Measurements from ENCODE around the gene KRT4. TPM values are rescaled to one million over a fixed set of nuclear protein-coding genes. Genes with fewer than 3 reads are reported as not detected.

KRT4 gene
- total and polyA plus RNA-seq, 2 donors (not counting 3 experiments of a cell fraction or from before 2014, with no cell fraction given): not detected

DNA sequence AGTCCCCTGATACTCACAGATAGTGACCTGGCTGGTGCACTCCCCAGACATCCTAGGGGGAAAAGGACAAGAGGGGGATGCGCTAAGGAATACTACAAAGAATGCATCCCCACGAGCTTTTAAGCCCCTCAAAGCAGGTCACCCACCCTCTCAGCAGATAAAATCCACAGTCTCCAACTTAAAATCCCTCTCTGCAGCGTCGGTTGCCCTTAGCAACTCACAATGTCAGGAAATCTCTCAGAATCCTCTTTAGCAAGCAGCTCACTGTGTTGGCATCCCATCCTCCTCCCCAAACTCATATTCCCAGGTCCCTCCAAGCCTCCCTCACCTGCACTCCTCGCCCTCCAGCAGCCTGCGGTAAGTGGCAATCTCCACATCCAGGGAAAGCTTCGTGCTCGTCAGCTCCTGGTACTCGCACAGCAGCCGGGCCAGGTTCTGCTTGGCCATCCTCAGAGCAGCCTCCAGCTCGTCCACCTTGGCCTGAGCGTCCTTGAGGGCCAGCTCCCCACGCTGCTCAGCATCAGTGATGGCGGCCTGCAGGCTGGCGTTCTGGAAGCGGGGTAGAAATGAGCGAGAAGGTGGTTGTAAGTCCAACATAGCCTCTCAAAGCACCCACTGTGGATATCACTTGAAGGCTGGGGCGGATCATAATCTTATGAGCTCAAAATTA lies 25.7 kb upstream of the KRT4 start:
- intact Hi-C loops (cut with micrococcal nuclease): no loop called here
- Histone ChIP-seq H3K9ac (replicated peaks; ENCODE audit: extremely low read depth, insufficient read depth, low read length) (no peak overlapping the region), H3K9me3 (replicated peaks; ENCODE audit: control insufficient read depth, insufficient read depth, low read length) (no peaks in the 10 kb centered on the region), H4K20me1 (replicated peaks; ENCODE audit: control insufficient read depth, extremely low read depth, insufficient read depth, low read length) (no peaks in the 10 kb centered on the region), H2AFZ (ENCODE audit: low read depth, low read length) (no peak overlapping the region), H3K9me1 (replicated peaks; ENCODE audit: control insufficient read depth, extremely low read depth, insufficient read depth, low read length) (no peaks in the 10 kb centered on the region), H3K27me3 (ENCODE audit: control insufficient read depth in 2 of 2, insufficient read depth in 2 of 2, low read length in 2 of 2) (no peaks in the 10 kb centered on the region), H3K36me3 (ENCODE audit: control insufficient read depth in 2 of 2, extremely low read depth in 1 of 2, insufficient read depth in 2 of 2, low read length in 2 of 2) (no peaks in the 10 kb centered on the region), H3K4me1 (ENCODE audit: control insufficient read depth, extremely low read depth, insufficient read depth, low read length) (peaks cover 4% of the 10 kb centered on the region), H3K4me3 (replicated peaks in 1 of 3; ENCODE audit: insufficient read depth in 1 of 3, low read depth in 1 of 3, low read length in 3 of 3) (no peak overlapping the region), H3K27ac (ENCODE audit: insufficient read depth, low read depth, low read length) (no peak overlapping the region), H3K79me2 (ENCODE audit: control insufficient read depth, insufficient read depth, low read length) (no peaks in the 10 kb centered on the region), H3K4me2 (ENCODE audit: insufficient read depth, low read length) (no peak overlapping the region)
- ChIA-PET CTCF (interaction anchor here (0.8 to 2.3 kb wide), 3 partner anchors 16 to 31 kb away, joined by 3 to 10 read pairs (median 6); no protein-coding TSS in a partner anchor), POLR2A (no interaction called here)
- dilution Hi-C loops (cut with MboI; ENCODE audit: extremely low pct_ligation_motif_present, low sequenced_read_pairs): no loop called here
- no TSS peak for BruUV-seq (replicated peaks)
- FAIRE-seq: no peak
- DNase-seq (ENCODE audit: low read depth, low spot score): no peak
- no peak for TF ChIP-seq MAX (IDR thresholded peaks at IDR 0.05; ENCODE audit: insufficient read depth, insufficient read length)

GRCh38 chr12:52838609-52839435 lies 24.9 kb upstream of the KRT4 start:
- intact Hi-C loops (cut with micrococcal nuclease): no loop called here
- Histone ChIP-seq H3K27ac (ENCODE audit: insufficient read depth, low read depth, low read length) (no peak overlapping the region), H3K9me1 (replicated peaks; ENCODE audit: control insufficient read depth, extremely low read depth, insufficient read depth, low read length) (no peaks in the 10 kb centered on the region), H3K4me1 (ENCODE audit: control insufficient read depth, extremely low read depth, insufficient read depth, low read length) (peaks cover 4% of the 10 kb centered on the region), H3K4me3 (replicated peaks in 1 of 3; ENCODE audit: insufficient read depth in 1 of 3, low read depth in 1 of 3, low read length in 3 of 3) (no peak overlapping the region), H3K27me3 (ENCODE audit: control insufficient read depth in 2 of 2, insufficient read depth in 2 of 2, low read length in 2 of 2) (no peaks in the 10 kb centered on the region), H3K36me3 (ENCODE audit: control insufficient read depth in 2 of 2, extremely low read depth in 1 of 2, insufficient read depth in 2 of 2, low read length in 2 of 2) (no peaks in the 10 kb centered on the region), H3K9ac (replicated peaks; ENCODE audit: extremely low read depth, insufficient read depth, low read length) (no peak overlapping the region), H3K79me2 (ENCODE audit: control insufficient read depth, insufficient read depth, low read length) (no peaks in the 10 kb centered on the region), H2AFZ (ENCODE audit: low read depth, low read length) (no peak overlapping the region), H4K20me1 (replicated peaks; ENCODE audit: control insufficient read depth, extremely low read depth, insufficient read depth, low read length) (no peaks in the 10 kb centered on the region), H3K4me2 (ENCODE audit: insufficient read depth, low read length) (no peak overlapping the region), H3K9me3 (replicated peaks; ENCODE audit: control insufficient read depth, insufficient read depth, low read length) (no peaks in the 10 kb centered on the region)
- no TSS peak for BruUV-seq (replicated peaks)
- FAIRE-seq (no peak), DNase-seq (ENCODE audit: low read depth, low spot score) (no peak)
- ChIA-PET CTCF (interaction anchor here (0.8 to 2.3 kb wide), 3 partner anchors 15 to 32 kb away, joined by 3 to 10 read pairs (median 6); no protein-coding TSS in a partner anchor), POLR2A (no interaction called here)
- TF ChIP-seq MYC (IDR thresholded peaks at IDR 0.05; ENCODE audit: low read depth, low read length): no peak
- TF ChIP-seq GATA2 (IDR thresholded peaks at IDR 0.05; ENCODE audit: insufficient read depth, insufficient read length, low read depth, low read length): no peak
- no peak for TF ChIP-seq POLR2AphosphoS5 (IDR thresholded peaks at IDR 0.05; ENCODE audit: insufficient read depth, low read depth, low read length)
- TF ChIP-seq JUN (IDR thresholded peaks at IDR 0.05; ENCODE audit: borderline replicate concordance, insufficient read depth, insufficient read length, low read depth): no peak
- no peak for TF ChIP-seq MAX (IDR thresholded peaks at IDR 0.05; ENCODE audit: insufficient read depth, insufficient read length)
- TF ChIP-seq EZH2 (IDR thresholded peaks at IDR 0.05; ENCODE audit: borderline replicate concordance, low read depth, low read length, severe bottlenecking): no peak
- TF ChIP-seq FOS (IDR thresholded peaks at IDR 0.05; ENCODE audit: borderline replicate concordance, insufficient read depth, low read length): no peak
- TF ChIP-seq, protein P1, sequence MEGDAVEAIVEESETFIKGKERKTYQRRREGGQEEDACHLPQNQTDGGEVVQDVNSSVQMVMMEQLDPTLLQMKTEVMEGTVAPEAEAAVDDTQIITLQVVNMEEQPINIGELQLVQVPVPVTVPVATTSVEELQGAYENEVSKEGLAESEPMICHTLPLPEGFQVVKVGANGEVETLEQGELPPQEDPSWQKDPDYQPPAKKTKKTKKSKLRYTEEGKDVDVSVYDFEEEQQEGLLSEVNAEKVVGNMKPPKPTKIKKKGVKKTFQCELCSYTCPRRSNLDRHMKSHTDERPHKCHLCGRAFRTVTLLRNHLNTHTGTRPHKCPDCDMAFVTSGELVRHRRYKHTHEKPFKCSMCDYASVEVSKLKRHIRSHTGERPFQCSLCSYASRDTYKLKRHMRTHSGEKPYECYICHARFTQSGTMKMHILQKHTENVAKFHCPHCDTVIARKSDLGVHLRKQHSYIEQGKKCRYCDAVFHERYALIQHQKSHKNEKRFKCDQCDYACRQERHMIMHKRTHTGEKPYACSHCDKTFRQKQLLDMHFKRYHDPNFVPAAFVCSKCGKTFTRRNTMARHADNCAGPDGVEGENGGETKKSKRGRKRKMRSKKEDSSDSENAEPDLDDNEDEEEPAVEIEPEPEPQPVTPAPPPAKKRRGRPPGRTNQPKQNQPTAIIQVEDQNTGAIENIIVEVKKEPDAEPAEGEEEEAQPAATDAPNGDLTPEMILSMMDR (IDR thresholded peaks at IDR 0.05; ENCODE audit: extremely low read depth in 1 of 2, insufficient read depth in 1 of 2, low read depth in 1 of 2, low read length in 2 of 2): no peak
- no peak for TF ChIP-seq POLR2A (IDR thresholded peaks at IDR 0.05; ENCODE audit: low read depth, low read length)
- dilution Hi-C loops (cut with MboI; ENCODE audit: extremely low pct_ligation_motif_present, low sequenced_read_pairs): no loop called here
